ENCODE results near the gene FRMPD4. TPM values are rescaled to one million over a fixed set of nuclear protein-coding genes. Genes with fewer than 3 reads are reported as not detected.

FRMPD4 gene
- total RNA-seq, 1 experiment from 2014 or later, result not detected

- Mint-ChIP-seq H3K9me3 (ENCODE audit: unreplicated experiment) (no peaks in the 10 kb centered on the region), H3K4me3 (ENCODE audit: unreplicated experiment) (no peak overlapping the region), H3K27me3 (ENCODE audit: insufficient read depth, unreplicated experiment) (peaks cover 2% of the 10 kb centered on the region), H3K36me3 (ENCODE audit: insufficient read depth, unreplicated experiment) (no peaks in the 10 kb centered on the region), H3K27ac (ENCODE audit: unreplicated experiment) (no peak overlapping the region), H3K4me1 (ENCODE audit: low read depth, unreplicated experiment) (no peaks in the 10 kb centered on the region)
- BruUV-seq (replicated peaks), result no TSS peak
- no peaks in the 10 kb centered on the region for H3K4me1 ChIP-seq
- H3K36me3 ChIP-seq (ENCODE audit: control insufficient read depth, insufficient read depth, low read length), result no peaks in the 10 kb centered on the region
- TF ChIP-seq CTCF (IDR thresholded peaks at IDR 0.05; ENCODE audit: insufficient read depth in 1 of 2, low read depth in 1 of 2, low read length in 1 of 2, severe bottlenecking in 1 of 2, unreplicated experiment in 1 of 2), result no peak
- no peak overlapping the region for H3K4me3 ChIP-seq (ENCODE audit: low read depth, low read length)
- ChIA-PET POLR2A (no interaction called here), CTCF (interaction anchor here (0.6 kb wide), 1 partner anchor 66 kb away, joined by 3 read pairs; no protein-coding TSS in a partner anchor)
- H3K27me3 ChIP-seq (replicated peaks; ENCODE audit: control insufficient read depth, insufficient read depth, low read length), result no peaks in the 10 kb centered on the region
- no peak for DNase-seq
- no peaks in the 10 kb centered on the region for H3K9me3 ChIP-seq
- intact Hi-C loops (cut with micrococcal nuclease; ENCODE audit: unreplicated experiment), result no loop called here
Observed at GRCh38 chrX:12467321-12467720, 329.0 kb downstream of the FRMPD4 start.

- Mint-ChIP-seq H3K36me3 (ENCODE audit: insufficient read depth, unreplicated experiment) (no peaks in the 10 kb centered on the region), H3K9me3 (ENCODE audit: unreplicated experiment) (no peaks in the 10 kb centered on the region), H3K4me3 (ENCODE audit: unreplicated experiment) (no peak overlapping the region), H3K27ac (ENCODE audit: unreplicated experiment) (no peak overlapping the region), H3K4me1 (ENCODE audit: low read depth, unreplicated experiment) (no peaks in the 10 kb centered on the region), H3K27me3 (ENCODE audit: insufficient read depth, unreplicated experiment) (peaks cover 6% of the 10 kb centered on the region)
- DNase-seq, result no peak
- Histone ChIP-seq H3K27me3 (replicated peaks; ENCODE audit: control insufficient read depth, insufficient read depth, low read length) (no peaks in the 10 kb centered on the region), H3K36me3 (ENCODE audit: control insufficient read depth, insufficient read depth, low read length) (no peaks in the 10 kb centered on the region), H3K4me1 (no peaks in the 10 kb centered on the region), H3K9me3 (no peaks in the 10 kb centered on the region), H3K4me3 (ENCODE audit: low read depth, low read length) (no peak overlapping the region)
- CTCF ChIA-PET, result no interaction called here
- BruUV-seq (replicated peaks), result no TSS peak
- no peak for TF ChIP-seq CTCF (IDR thresholded peaks at IDR 0.05; ENCODE audit: insufficient read depth in 1 of 2, low read depth in 1 of 2, low read length in 1 of 2, severe bottlenecking in 1 of 2, unreplicated experiment in 1 of 2)
- POLR2A ChIA-PET, result no interaction called here
- intact Hi-C loops (cut with micrococcal nuclease; ENCODE audit: unreplicated experiment), result no loop called here
Observed at GRCh38 chrX:12469296-12469695, 331.0 kb downstream of the FRMPD4 start.

GRCh38 chrX:12471061-12471460 lies 332.8 kb downstream of the FRMPD4 start:
- H3K27me3 Mint-ChIP-seq (ENCODE audit: insufficient read depth, unreplicated experiment), result peaks cover 6% of the 10 kb centered on the region
- no TSS peak for BruUV-seq (replicated peaks)
- intact Hi-C loops (cut with micrococcal nuclease; ENCODE audit: unreplicated experiment), result no loop called here
- Histone ChIP-seq H3K4me3 (ENCODE audit: low read depth, low read length) (no peak overlapping the region), H3K36me3 (ENCODE audit: control insufficient read depth, insufficient read depth, low read length) (no peaks in the 10 kb centered on the region), H3K27me3 (replicated peaks; ENCODE audit: control insufficient read depth, insufficient read depth, low read length) (no peaks in the 10 kb centered on the region), H3K9me3 (no peaks in the 10 kb centered on the region), H3K4me1 (no peaks in the 10 kb centered on the region)
- no peak overlapping the region for H3K4me3 Mint-ChIP-seq (ENCODE audit: unreplicated experiment)
- ChIA-PET CTCF (no interaction called here), POLR2A (no interaction called here)
- no peak for DNase-seq
- no peaks in the 10 kb centered on the region for H3K4me1 Mint-ChIP-seq (ENCODE audit: low read depth, unreplicated experiment)
- H3K9me3 Mint-ChIP-seq (ENCODE audit: unreplicated experiment), result no peaks in the 10 kb centered on the region
- no peaks in the 10 kb centered on the region for H3K36me3 Mint-ChIP-seq (ENCODE audit: insufficient read depth, unreplicated experiment)
- TF ChIP-seq CTCF (IDR thresholded peaks at IDR 0.05; ENCODE audit: insufficient read depth in 1 of 2, low read depth in 1 of 2, low read length in 1 of 2, severe bottlenecking in 1 of 2, unreplicated experiment in 1 of 2), result no peak
- no peak overlapping the region for H3K27ac Mint-ChIP-seq (ENCODE audit: unreplicated experiment)
